KBM-7 (cell line): Measurements from ENCODE around the gene SLCO4A1.
A peak's percentile ranks its signal among the peaks of the same experiment; 100 is the strongest.

Experiments used
- DNase-seq: peaks from one replicate; pipeline ENCODE4 v3.0.0-alpha.2; 2015
- in situ Hi-C: fragments of 300-500 bp; cut with MboI; formaldehyde crosslinking; loops from 2 replicates; pipeline ENCODE4 v1.14.3; 2020; ENCODE audit warnings: low sequenced_read_pairs, low pct_unique_long_range_greater_than_20kb, mixed read lengths

SLCO4A1 gene

DNA sequence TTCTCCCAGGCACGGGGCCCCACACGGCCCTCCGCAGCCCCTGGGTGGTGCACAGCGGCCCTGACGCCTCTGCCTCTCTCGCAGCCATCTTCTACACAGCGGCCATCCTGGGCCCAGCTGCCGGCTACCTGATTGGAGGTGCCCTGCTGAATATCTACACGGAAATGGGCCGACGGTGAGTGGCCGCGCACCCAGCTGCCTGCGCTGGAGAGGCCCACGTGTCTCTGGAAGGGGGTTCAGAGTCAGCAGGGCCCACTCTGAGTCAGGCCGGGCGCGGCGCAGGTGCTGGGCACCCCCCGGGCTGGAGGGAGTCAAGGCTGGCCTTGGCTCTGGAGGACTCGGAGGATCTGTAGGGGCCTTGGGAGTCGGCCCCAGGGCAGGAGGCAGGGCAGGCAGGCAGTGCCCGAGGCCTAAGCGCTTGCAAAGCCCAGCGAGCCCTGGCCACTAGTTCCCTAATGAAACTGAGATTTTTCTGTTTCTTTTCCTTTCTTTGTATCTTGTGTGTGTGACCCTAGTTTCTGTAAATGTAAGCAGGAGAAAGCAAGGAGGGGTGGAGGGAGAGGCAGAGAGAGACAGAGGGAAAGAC is 16.4 kb downstream of the SLCO4A1 start:
- in situ Hi-C loops: no loop called here
- no peak for DNase-seq

DNA sequence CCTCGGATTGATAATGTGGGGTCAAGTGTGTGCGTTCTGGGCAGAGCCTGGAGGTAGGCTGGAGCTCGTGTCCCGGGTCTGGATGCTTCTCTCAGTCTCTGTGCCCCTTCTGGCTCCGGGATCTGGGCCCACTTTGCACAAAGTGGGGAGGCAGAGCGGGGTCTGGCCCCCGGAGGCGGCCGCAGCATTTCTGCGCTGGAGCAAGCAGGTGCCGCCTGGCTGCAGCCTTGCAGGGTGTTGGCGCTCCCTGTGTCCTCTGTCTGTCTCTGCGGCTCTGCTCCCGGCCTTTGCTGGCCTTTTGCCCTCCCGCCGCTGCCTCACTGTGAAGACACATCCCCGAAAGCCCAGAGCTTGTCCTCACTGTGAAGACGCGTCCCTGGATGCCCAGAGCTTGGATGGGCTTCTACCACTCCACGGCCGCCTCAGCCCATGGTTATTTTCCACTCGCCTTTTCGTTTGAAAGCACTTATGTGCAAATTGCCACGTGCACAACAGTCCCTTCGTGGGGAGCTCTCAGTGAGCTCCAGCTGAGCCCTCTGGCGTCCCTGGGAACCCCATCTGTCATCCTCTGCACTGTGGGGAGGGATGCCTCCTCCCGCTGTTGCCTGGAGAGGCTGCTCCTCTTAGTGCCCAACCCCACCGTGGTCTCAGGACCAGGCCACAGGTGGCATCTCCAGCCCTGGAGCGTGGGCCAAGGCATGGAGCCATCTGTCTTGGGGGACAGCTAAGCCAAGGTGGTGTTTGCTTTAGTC is 17.4 kb downstream of the SLCO4A1 start:
- in situ Hi-C loops: no loop called here
- no peak for DNase-seq

DNA sequence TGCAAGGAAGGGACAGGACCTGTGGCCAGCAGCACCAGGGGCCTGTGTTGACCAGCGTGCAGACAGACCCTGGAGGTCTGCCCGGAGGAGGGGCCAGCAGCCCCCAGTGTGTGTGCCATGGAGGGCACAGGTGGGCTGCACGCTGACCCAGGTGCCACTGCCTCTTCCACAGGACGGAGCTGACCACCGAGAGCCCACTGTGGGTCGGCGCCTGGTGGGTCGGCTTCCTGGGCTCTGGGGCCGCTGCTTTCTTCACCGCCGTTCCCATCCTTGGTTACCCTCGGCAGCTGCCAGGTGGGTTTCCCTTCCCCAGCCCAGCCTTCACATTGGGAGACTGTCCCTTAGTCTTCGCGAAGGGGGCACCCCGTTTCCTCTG is 17.9 kb downstream of the SLCO4A1 start:
- in situ Hi-C loops: no loop called here

DNA sequence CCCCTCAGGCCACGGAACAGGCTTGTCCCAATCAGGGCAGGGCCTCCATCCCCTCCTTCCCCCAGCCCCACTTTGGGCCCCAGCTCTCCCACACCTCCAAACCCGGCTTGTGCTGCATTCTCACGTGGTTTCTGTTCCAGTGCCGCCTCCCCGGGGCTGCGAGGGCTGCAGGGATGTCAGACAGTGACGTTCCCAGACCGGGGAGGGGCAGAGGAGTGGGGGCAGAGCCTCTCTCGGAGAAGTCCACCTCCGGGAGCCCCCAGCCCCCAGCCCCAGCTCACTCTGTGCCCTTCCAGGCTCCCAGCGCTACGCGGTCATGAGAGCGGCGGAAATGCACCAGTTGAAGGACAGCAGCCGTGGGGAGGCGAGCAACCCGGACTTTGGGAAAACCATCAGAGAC is 18.5 kb downstream of the SLCO4A1 start:
- DNase-seq: no peak
- in situ Hi-C loops: no loop called here

More for the DNA sequence above, 17.9 kb downstream of the SLCO4A1 start:
- DNase-seq: no peak

DNA sequence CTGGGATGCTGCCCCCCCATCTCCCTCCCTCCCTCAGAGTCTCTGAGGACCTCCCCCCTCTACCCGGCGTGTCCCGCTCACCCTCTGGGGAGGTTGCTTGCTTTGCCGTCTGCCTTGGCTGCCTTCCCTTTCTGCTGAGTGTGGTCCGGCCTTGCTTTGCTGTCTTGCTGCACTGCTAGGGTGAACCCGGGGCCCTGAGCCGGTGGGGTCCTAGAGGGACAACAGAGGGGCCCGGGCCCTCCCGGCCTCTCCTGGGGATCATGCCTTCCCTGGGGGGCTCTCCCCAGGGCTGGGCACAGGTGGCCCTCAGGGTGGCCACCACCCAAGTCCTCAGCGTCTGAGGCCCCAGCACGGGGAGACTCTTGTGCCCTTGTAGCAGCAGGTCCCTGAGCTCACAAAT is 19.3 kb downstream of the SLCO4A1 start:
- in situ Hi-C loops: no loop called here
- DNase-seq: no peak

DNA sequence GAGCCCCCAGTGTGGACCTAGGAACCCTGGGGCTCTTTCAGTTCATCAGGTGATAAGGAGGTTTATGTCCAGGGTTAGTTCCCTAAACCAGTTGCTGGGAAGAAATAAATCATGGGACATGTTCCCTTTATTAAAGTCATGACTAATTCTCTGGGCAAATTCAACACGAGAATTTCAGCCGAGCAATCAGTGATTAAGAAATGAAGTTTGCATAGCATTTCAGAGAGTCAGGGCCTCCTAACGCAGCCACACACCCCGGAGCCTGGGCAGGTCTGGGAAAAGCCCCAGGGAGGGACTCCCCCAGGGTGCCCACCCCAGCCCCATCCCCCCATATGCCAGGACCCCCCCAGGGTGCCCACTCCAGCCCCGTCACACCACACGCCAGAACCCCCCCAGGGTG is 20.1 kb downstream of the SLCO4A1 start:
- DNase-seq: no peak
- in situ Hi-C loops: no loop called here

DNA sequence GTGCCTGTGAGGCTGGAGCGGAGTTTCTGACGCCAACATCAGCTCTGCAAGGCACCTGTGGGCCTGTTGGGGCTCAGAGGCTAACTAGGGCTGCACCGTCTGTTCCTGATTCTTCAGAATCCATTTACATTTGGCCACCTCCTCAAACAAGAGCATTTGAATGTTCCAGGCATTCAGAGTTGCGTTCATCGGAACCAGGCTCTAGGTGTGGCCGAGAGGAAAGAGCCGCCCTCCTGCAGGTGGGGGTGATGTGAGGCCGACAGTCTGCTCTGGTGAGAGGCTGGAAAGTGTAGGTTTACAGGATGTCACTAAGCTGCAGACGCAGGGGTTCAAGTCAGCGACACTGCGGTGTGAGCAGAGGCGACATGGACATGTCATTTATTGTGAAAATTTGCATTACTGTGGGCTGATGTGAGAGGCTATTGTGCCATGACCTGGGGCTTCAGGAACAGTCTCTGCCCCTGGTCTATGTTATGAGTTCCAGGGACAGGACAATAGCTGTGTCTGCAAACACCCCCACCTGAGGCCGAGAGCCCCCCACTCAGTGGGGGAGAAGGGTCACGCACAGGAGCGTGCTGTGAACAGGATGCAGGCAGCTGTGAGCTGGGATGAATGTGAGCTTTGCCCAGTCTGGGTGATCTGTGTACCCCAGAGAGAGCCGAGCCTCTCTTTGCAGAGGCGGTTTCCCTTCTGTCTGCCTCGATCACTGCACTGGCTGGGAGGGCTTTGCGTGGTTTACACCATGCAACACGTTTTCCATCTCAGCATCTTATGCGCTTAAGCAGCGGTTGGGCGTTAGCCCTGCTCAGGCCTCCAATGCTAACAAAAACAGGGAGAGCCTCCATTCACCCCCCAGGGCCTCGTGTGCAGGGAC is 21.1 kb downstream of the SLCO4A1 start:
- in situ Hi-C loops: no loop called here
- no peak for DNase-seq

DNA sequence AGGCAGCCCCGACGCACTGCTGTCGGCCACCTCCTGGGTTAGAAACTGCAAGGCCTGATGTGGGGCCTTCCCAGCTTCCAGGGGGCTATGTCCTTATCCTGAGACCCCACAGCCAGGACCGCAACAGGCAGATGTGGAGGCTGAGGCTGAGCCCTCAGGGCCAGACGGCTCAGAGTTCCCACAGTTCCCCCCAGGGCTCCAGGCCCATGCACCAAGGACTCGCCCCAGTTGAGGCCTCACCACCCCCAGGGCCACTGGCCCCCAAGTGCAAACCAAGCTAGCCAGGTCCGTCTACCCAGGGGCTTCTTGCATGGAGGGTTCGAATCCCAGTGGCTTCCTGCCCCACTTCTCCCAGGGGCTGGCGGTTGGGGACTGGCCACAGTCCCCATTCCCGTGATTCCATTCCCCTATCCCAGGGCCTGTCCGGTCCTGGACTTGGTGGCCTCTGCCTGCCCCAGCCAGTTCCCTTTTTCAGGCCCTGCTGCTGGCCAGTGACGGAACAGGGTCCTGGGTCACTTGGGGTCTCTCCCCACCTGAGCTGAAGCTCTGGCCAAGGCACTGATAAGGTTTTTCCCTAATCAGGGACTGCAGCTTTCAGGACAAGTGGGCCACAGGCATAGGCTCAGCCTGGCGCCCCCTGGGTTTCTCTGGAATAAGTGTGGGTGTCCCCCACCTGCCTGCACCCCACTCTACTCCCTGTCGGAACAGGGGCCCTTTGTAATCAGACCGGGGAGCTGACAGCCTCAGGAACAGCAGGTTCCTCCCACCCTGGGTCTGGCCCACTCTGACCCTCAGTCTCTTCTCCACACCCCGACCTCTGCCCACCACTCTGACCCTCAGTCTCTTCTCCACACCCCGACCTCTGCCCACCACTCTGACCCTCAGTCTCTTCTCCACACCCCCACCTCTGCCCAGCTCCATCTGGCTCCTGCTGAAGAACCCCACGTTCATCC is 22.0 kb downstream of the SLCO4A1 start:
- in situ Hi-C loops: no loop called here
- no peak for DNase-seq

DNA sequence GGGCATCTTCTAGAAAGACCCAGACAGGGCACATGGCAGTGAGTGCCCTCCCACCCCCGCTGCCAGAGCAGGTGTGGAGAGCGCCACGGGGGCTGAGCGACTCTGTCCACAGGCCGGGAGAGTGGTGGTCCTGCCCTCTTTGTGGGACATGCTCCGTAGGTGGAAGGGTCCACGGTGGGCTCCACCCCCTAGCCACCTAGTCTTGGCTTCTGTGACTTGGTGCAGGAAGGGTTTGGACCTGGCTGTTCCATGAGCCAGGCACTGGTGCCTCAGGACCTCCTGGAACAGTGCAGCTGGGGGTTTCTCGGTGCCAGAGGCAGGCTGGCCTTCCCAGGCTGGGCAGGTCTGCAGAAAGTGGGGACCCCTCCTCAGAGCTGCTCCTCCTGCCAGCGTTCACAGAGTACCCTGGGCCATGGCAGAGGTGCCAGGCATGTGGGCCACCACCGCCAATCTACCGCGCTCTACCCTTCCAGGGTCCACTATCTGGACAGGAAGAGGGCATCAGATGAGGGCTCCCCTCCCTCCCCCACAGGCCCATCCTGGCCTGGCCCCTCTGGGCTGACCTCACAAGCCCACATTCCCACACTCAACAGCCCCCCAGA is 23.0 kb downstream of the SLCO4A1 start:
- in situ Hi-C loops: no loop called here
- DNase-seq: no peak

DNA sequence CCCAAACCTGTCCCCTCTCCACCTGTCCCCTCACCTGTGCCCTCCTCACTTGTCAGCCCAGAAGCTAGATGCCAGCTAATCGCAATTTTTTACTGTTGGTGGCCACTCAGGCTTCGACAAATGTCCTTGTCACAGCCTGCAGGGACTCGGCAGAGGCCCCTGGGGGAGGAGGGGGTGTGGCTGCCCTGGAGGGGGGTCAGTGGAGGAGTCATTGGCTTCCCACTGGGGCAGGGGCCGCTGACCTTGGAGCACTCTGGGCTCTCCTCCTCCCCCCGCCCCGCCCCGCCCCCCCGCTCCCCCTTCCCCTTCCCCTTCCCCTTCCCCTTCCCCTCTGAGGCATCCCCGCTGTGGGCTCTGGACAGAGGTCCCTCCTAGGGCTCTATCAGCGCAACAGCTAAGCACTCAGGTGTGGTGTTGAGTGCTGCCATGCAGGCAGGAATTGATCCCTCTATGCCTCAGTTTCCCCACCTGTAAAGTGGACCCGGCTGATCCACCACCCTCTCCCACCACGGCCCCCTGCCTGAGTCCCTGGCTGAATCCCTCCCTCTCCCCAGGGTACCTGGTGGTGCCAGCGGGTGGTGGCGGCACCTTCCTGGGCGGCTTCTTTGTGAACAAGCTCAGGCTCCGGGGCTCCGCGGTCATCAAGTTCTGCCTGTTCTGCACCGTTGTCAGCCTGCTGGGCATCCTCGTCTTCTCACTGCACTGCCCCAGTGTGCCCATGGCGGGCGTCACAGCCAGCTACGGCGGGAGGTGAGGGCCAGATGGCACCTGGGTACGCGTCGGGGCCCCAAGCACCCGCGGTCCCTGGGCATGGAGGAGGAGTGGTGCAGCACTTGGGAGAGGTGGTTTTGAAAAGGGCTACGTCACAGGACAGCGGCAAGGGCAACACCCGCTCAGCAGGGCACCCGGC is 23.8 kb downstream of the SLCO4A1 start:
- in situ Hi-C loops: no loop called here
- no peak for DNase-seq

DNA sequence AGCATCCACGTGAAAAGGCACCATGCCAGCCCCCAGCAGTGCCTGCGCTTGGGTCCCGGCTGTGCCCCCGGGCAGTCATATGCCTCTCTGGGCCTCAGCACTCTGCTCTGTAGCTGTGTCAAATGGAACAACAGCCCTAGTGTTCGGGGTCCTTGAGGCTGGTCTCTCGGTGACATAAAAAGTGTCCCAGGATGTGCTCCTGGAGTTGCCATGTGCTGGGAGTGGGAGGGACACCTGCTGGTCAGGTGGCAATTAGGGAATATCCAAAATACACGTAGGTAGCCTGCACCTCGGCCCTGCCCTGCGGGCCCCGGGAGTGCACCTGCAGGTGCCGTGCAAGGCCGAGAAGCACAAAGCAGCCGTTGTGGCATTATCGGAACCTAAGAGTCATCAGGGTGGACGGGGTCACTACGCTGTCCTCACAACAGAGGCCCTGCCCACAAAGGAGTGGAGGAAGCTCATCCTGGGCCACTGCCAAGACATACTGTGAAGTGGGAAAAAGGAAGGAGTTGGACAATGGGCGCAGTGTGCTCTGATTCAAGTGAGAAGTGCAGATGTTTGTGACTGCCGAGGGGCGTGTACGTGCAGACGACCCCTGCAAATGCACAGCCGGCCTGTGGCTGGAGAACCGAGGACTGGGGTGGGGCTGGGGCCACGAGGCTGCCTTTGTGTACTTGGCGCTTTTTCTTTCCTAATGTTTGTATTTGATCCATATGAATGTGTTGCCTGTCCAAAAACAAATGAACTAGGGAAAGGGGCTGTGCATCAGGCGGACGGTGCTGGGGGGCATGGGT is 24.6 kb downstream of the SLCO4A1 start:
- in situ Hi-C loops: no loop called here
- DNase-seq: no peak

DNA sequence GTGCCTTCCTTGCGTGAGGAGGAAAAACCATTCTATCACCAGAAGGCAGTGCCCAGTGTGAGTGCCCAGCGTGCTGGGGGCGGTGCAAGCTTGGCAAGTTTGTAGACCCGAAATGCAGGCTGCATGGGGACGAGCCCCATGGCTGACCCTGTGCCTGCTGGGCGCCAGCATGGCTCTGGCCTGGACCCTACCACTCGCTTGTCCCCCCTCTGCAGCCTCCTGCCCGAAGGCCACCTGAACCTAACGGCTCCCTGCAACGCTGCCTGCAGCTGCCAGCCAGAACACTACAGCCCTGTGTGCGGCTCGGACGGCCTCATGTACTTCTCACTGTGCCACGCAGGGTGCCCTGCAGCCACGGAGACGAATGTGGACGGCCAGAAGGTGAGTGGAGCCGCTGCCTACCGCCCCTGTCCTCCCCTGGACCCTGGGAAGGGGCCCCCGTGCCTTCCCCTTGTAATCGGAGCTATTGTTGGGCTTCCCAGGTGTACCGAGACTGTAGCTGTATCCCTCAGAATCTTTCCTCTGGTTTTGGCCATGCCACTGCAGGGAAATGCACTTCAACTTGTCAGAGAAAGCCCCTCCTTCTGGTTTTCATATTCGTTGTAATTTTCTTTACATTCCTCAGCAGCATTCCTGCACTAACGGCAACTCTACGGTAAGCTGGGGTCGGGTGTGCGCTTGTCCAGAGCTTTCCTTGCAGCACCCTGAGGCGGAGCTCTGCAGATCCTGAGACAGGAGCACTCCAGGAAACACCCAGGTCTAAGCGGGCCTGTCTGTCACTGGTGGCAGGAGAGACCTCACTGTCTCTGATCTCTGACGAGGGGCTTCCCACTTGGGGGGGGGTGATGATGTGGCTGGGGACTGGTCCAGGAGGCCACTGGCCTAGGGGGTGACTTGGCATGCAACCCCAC is 25.5 kb downstream of the SLCO4A1 start:
- in situ Hi-C loops: no loop called here
- no peak for DNase-seq

DNA sequence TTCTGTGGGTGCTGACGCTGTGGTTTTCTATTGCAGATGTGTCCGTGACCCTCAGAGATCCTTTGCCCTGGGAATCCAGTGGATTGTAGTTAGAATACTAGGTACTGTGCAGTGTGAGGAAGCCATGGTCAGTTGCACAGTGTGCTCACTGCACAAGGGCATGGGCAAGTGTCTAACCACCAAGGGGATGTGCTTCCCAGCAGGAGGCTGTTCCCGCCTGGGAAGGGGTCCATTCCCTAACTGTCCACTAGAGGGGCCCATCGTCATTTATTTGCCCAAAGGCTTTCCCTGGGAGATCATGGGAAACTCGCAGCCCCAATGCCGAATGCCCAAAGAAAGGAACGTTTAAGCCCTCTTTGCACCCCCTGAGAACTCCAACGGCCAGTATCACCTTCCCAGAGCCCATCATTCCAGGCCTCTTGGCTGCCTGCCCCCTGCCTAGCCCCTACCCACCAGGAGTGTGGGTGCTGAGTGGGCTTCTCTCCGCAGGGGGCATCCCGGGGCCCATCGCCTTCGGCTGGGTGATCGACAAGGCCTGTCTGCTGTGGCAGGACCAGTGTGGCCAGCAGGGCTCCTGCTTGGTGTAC is 26.2 kb downstream of the SLCO4A1 start:
- in situ Hi-C loops: no loop called here
- DNase-seq: peak; percentile 73

DNA sequence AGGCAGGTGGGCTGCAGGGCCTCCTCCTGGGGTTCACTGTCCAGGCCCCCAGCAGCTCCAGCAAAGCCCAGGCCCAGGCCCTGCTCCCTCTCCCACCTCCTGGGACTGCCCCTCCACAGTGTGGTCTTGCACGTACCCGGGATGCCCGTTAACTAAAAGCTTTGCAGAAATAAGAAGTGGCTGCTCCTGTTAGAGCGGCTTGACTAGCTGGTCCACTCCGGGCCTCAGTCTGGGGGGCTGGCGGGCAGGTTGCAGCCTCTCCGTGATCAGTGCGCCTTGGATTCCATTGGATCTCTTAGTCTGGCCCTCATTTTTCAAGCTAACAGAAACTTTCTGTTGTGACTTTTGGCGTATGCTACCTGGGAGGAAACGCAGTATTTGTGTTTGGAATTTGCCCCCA is 26.9 kb downstream of the SLCO4A1 start:
- in situ Hi-C loops: no loop called here

DNA sequence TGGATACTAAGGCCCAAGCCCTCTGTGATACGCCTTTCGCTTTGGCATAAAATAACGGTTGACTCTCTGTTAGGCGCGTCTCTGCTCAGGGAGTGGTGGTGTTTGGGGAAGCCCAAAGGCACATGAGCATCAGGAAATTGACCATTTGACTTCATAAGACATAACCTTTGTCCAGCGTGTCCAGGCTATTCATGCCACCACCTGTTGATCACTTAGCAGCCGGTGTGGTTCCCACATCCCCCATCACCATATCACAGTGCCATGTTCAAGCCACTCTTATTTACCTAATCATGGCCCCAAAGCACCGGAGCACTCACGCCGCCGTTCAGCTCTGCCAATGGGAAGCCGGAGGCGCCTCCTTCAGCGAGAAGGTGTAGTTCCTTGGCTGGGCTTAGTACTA is 27.9 kb downstream of the SLCO4A1 start:
- in situ Hi-C loops: no loop called here

More for the DNA sequence above, 26.9 kb downstream of the SLCO4A1 start:
- no peak for DNase-seq

DNA sequence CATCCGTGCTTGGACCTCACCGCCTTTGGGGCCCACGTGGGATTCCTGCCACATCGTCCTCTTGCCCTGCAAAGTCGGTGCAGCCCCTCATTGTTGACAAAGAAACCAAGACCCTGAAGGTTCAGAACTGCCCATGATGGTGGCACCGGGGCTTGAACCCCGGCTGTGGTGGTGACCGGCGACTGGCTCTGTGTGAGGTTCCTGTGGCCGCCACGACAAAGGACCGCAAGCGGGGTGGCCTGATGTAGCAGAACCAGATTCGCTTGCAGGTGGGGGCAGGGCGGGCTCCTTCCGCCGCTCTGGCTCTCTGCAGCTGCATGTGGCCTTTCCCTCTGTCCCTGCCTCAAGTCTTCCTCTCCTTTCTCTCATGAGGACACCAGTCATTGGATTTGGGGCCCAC is 28.7 kb downstream of the SLCO4A1 start:
- in situ Hi-C loops: no loop called here
- no peak for DNase-seq

More for the DNA sequence above, 27.9 kb downstream of the SLCO4A1 start:
- DNase-seq: no peak
